Measurements from ENCODE around the gene STAMBPL1. TPM values are rescaled to one million over a fixed set of nuclear protein-coding genes. Genes with fewer than 3 reads are reported as not detected.
"Not testable (repeated sequence)": the region's sequence is repeated elsewhere in the genome, so short reads cannot be mapped to it uniquely, and the experiment has no call there.

Gene STAMBPL1
- total and polyA plus RNA-seq, 4 donors: 1.7 to 24.5 (median 5.1) TPM

- peak; percentile 86 to 93 (median 89) for DNase-seq
- no peak for TF ChIP-seq CTCF (IDR thresholded peaks at IDR 0.05; ENCODE audit: control extremely low read depth, extremely low read depth)
- no peaks in the 10 kb centered on the region for H3K36me3 ChIP-seq (ENCODE audit: control insufficient read depth in 4 of 4, insufficient read depth in 4 of 4, low read length in 4 of 4)
- 0% methylated on average over 62 to 84 of the region's 84 CpGs for WGBS, 2 donors
- H3K4me3 ChIP-seq: peak overlapping the region; percentile 88
- H3K9ac ChIP-seq (ENCODE audit: insufficient read depth in 1 of 2, low read length in 2 of 2): peak overlapping the region; percentile 60 to 83
- peaks cover 0 to 43% (median 2%) of the 10 kb centered on the region in 5 donors for H3K4me1 ChIP-seq (ENCODE audit: control insufficient read depth in 5 of 5, insufficient read depth in 5 of 5, low read length in 5 of 5)
- H3K9me3 ChIP-seq (ENCODE audit: control insufficient read depth in 4 of 4, insufficient read depth in 3 of 4, low read length in 3 of 4): peaks cover 0 to 2% (median 0%) of the 10 kb centered on the region in 4 donors
- H3K27me3 ChIP-seq (ENCODE audit: control insufficient read depth in 3 of 3, insufficient read depth in 3 of 3, low read length in 2 of 3): no peaks in the 10 kb centered on the region
- ATAC-seq (ENCODE audit: insufficient read depth, low FRiP score): peak; percentile 94
- H3K27ac ChIP-seq (ENCODE audit: low read depth in 1 of 2, low read length in 1 of 2): peak overlapping the region; percentile 76 to 98
Observed at GRCh38 chr10:88880282-88881076, 434 bp downstream of the STAMBPL1 start.

- peaks cover 0 to 2% (median 0%) of the 10 kb centered on the region in 4 donors for H3K9me3 ChIP-seq (ENCODE audit: control insufficient read depth in 4 of 4, insufficient read depth in 3 of 4, low read length in 3 of 4)
- ATAC-seq (ENCODE audit: insufficient read depth, low FRiP score) (no peak), DNase-seq (peak in 2 of 3 donors; percentile 54 to 66)
- no peaks in the 10 kb centered on the region for H3K27me3 ChIP-seq (ENCODE audit: control insufficient read depth in 3 of 3, insufficient read depth in 3 of 3, low read length in 2 of 3)
- H3K9ac ChIP-seq (ENCODE audit: insufficient read depth in 1 of 2, low read length in 2 of 2): peak overlapping the region; percentile 60 to 83
- no peak for TF ChIP-seq CTCF (IDR thresholded peaks at IDR 0.05; ENCODE audit: control extremely low read depth, extremely low read depth)
- peak overlapping the region in 1 of 2 donors; percentile 76 for H3K27ac ChIP-seq (ENCODE audit: low read depth in 1 of 2, low read length in 1 of 2)
- peaks cover 0 to 45% (median 2%) of the 10 kb centered on the region in 5 donors for H3K4me1 ChIP-seq (ENCODE audit: control insufficient read depth in 5 of 5, insufficient read depth in 5 of 5, low read length in 5 of 5)
- WGBS, 2 donors: 29 to 34% methylated on average over 6 of the region's 6 CpGs
- peak overlapping the region; percentile 31 for H3K4me3 ChIP-seq
- H3K36me3 ChIP-seq (ENCODE audit: control insufficient read depth in 4 of 4, insufficient read depth in 4 of 4, low read length in 4 of 4): no peaks in the 10 kb centered on the region
Observed at GRCh38 chr10:88881320-88881719, 1.3 kb downstream of the STAMBPL1 start.

- 64 to 69% methylated on average over 5 of the region's 5 CpGs for WGBS, 2 donors
- Histone ChIP-seq H3K36me3 (ENCODE audit: control insufficient read depth in 4 of 4, insufficient read depth in 4 of 4, low read length in 4 of 4) (no peaks in the 10 kb centered on the region), H3K4me3 (no peak overlapping the region), H3K9ac (ENCODE audit: insufficient read depth in 1 of 2, low read length in 2 of 2) (peak overlapping the region in 1 of 2 donors; percentile 51), H3K27me3 (ENCODE audit: control insufficient read depth in 3 of 3, insufficient read depth in 3 of 3, low read length in 2 of 3) (no peaks in the 10 kb centered on the region), H3K27ac (ENCODE audit: low read depth in 1 of 2, low read length in 1 of 2) (peak overlapping the region in 1 of 2 donors; percentile 64), H3K4me1 (ENCODE audit: control insufficient read depth in 5 of 5, insufficient read depth in 5 of 5, low read length in 5 of 5) (peaks cover 0 to 46% (median 3%) of the 10 kb centered on the region in 5 donors), H3K9me3 (ENCODE audit: control insufficient read depth in 4 of 4, insufficient read depth in 3 of 4, low read length in 3 of 4) (peaks cover 0 to 2% (median 0%) of the 10 kb centered on the region in 4 donors)
- DNase-seq (peak in 2 of 3 donors; percentile 29 to 45), ATAC-seq (ENCODE audit: insufficient read depth, low FRiP score) (no peak)
- TF ChIP-seq CTCF (IDR thresholded peaks at IDR 0.05; ENCODE audit: control extremely low read depth, extremely low read depth): no peak
Observed at GRCh38 chr10:88881922-88882645, 2.0 kb downstream of the STAMBPL1 start.

- not testable (repeated sequence) for H3K9ac ChIP-seq (ENCODE audit: insufficient read depth in 1 of 2, low read length in 2 of 2); H3K36me3 ChIP-seq (ENCODE audit: control insufficient read depth in 4 of 4, insufficient read depth in 4 of 4, low read length in 4 of 4); H3K27me3 ChIP-seq (ENCODE audit: control insufficient read depth in 3 of 3, insufficient read depth in 3 of 3, low read length in 2 of 3); H3K4me3 ChIP-seq; H3K9me3 ChIP-seq (ENCODE audit: control insufficient read depth in 4 of 4, insufficient read depth in 3 of 4, low read length in 3 of 4); ATAC-seq (ENCODE audit: insufficient read depth, low FRiP score)
- DNase-seq: peak in 1 of 3 donors; percentile 45
- H3K27ac ChIP-seq (ENCODE audit: low read depth in 1 of 2, low read length in 1 of 2): peak overlapping the region in 1 of 2 donors; percentile 64
- 66 to 69% methylated on average over 8 of the region's 8 CpGs for WGBS, 2 donors
- H3K4me1 ChIP-seq (ENCODE audit: control insufficient read depth in 5 of 5, insufficient read depth in 5 of 5, low read length in 5 of 5): peaks cover 0 to 49% (median 3%) of the 10 kb centered on the region in 5 donors
Observed at GRCh38 chr10:88882646-88883447, 2.8 kb downstream of the STAMBPL1 start.
